ENCODE measurements around the gene LOX.

Gene LOX

DNA sequence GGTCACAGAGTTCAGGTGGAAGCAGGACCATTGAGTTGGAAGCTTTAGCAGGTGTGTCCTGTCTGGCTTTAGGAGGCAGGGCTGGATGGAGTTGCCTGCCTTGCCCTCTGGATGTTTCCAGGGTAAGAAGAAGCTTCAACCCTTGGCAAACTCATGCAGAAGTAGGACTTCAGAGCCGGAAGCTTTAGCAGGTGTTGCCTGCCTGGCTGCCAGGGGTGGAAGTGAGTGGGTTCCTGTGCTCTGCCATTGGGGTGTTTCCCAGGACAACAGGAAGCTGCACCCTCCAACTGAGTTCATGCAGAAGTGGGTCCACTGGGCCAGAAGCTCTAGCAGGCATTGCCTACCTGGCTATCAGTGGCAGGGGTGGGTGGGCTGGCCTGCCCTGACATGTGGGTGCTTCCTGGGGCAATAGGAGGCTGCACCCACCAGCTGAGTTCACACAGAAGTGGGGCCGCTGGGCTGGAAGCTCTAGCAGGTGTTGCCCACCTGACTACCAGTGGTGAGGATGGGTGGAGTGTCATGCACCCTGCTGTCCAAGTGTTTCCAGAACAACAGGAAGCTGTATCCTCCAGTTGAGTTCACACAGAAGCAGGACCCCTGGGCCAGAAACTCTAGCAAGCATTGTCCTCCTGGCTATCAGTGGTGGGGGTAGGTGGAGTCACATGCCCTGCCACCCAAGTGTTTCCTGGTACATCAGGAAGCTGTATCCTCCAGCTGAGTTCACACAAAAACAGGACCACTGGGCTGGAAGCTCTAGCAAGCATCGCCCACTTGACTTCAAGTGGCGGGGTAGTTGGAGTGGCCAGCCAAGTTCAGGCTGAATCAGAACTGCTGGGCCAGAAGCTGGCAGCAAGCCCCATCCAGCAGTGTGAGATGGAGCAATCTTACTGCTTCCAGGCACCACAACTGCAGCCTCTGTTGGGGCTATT lies 24.6 kb downstream of the LOX start:
- no peak for DNase-seq (ENCODE audit: low read depth in 2 of 2)

DNA sequence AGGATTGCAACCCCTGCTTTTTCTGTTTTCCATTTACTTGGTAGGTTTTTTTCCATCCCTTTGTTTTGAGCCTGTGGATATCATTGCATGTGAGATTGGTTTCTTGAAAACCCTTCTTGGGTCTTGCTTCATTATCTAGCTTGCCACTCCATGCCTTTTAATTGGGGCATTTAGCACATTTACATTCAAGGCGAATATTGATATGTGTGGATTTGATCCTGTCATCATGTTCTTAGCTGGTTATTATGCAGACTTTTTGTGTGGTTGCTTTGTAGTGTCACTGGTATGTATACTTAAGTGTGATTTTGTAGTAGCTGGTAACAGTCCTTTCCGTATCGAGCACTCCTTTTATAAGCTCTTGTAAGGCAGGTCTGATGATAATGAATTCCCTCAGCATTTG lies 26.5 kb downstream of the LOX start:
- no peak for DNase-seq (ENCODE audit: low read depth in 2 of 2)

DNA sequence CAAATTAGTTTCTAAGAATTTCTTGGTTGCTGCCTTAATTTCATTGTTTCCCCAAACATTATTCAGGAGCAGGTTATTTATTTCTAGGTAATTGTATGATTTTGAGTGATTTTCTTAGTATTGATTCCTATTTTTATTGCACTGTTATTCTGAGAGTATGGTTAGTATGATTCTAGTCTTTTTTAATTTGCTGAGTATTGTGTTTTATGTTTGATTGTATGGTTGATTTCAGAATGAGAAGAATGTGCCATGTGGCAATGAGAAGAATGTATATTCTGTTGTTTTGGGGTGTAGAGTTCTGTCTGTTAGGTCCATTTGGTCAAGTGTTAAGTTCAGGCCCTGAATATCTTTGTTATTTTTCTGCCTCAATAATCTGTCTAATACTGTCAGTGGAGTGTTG lies 27.1 kb downstream of the LOX start:
- DNase-seq (ENCODE audit: low read depth in 2 of 2), result no peak

DNA sequence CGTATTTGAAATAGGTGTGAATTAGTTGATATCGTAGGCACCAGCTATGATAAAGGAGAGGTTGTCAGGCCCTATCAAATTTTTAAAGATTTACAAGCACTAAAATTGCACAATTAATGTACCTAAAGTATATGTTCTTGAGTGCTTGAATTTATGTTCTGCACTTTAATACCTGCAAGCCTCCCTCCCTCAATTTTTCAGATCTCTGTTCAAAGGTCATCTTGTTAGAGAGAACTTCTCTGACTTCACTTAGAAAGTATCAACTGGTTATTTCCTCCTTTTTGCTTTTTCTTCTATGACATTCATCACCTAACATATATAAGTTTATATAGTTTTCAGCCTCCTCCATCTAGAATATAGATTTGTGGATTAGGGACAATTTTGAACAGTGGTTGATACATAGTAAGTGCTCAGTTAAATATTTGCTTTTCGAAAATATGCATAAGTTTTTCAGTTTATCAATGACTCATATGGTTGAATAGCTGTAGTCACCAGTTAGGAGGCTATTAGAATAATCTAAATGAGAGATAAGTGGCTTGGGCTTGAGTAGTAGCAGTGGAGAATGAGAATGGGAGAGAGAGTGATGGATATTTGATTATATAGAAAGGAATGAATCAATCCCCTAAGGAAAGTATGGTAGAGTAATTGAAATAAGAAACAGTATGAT lies 37.3 kb downstream of the LOX start:
- no peak for DNase-seq (ENCODE audit: low read depth in 2 of 2)

- DNase-seq (ENCODE audit: low read depth in 2 of 2), result no peak
These were observed 41.7 kb downstream of the LOX start for GRCh38 chr5:122036326-122036725.

DNA sequence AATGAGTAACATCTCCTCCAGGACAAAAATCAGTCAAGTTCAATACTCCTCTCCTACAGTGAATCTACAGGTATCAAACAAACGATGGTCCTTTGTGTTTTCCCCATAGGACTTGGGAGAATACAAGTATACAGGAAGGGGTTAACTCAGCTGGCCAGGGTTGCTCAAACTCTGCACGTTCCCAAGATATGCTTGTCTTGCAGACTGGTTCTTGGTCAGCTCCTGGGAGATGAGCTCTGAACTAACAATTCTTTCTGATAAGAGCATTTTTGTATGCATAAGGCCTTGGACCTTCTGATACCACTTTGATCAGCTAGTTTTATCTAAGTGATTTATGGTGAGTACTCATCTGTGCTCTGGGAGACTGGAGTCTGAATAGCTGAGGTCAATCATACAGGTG lies 42.1 kb downstream of the LOX start:
- no peak for DNase-seq (ENCODE audit: low read depth in 2 of 2)

DNA sequence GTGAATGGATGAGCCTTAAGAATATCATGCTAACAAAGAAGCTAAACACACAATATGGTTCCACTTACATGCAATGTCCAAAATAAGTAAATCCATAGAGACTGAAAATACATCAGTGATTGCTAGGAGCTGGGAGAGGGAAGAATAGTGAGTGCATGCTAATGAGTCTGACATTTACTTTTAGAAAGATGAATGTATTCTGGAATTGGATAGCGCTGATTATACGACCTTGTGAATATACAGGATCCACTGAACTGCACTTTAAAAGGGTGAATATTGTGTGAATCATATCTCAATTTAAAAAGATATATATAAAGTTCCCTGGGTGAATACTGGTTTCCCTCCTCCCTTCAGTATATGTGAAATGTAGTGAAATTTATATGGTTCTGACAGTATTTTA lies 46.2 kb downstream of the LOX start:
- DNase-seq (ENCODE audit: low read depth in 2 of 2), result no peak

- DNase-seq (ENCODE audit: low read depth in 2 of 2), result no peak
These were observed 47.8 kb downstream of the LOX start for GRCh38 chr5:122030251-122030650.

- no peak for DNase-seq (ENCODE audit: low read depth in 2 of 2)
These were observed 48.2 kb downstream of the LOX start for GRCh38 chr5:122029818-122030217.

DNA sequence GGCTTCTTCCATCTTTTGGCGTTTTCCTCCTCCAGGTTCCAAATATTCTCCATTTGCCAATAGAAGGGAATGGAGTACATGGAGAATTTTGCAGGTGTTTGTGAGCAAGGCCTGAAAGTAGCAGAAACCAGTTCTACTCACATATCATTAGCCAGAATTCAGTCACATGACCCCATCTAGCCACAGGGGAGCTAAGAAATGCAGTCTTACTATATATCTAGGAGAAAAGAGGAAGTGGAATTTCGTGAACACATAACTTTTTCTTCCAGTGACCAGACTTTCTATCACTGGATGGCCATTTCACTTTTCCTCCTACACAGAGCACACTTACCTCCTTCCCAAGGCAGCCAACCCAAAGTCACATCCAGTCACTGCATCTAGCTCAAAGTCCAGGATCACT lies 55.1 kb downstream of the LOX start:
- no peak for DNase-seq (ENCODE audit: low read depth in 2 of 2)

DNA sequence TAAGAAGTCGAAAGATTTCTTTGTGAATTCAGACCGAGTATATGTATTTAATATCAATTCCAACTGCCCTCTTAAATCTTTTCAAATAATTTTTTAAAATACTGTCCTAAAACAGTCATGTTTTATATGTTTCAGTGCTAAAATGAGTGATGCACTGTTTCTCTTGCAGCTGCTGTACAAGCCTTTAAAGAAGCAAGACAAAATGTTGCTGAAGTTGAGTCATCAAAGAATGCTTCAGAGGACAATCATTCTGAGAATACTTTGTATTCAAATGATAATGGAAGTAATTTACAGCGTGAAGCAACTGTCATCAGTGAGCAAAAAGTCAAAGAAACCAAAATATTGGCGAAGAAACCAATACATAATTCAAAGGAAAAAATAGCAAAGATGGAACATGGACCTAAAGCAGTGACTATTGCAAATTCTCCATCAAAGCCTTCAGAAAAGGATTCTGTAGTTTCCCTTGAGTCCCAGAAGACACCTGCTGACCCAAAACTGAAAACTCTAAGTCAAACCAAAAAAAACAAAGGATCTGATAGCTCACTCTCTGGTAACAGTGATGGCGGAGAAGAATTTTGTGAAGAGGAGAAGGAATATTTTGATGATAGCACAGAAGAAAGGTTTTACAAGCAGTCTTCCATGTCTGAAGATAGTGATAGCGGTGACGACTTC lies 58.0 kb downstream of the LOX start:
- DNase-seq (ENCODE audit: low read depth in 2 of 2), result no peak

- DNase-seq (ENCODE audit: low read depth in 2 of 2), result no peak
These were observed 62.6 kb downstream of the LOX start for GRCh38 chr5:122015471-122015870.

DNA sequence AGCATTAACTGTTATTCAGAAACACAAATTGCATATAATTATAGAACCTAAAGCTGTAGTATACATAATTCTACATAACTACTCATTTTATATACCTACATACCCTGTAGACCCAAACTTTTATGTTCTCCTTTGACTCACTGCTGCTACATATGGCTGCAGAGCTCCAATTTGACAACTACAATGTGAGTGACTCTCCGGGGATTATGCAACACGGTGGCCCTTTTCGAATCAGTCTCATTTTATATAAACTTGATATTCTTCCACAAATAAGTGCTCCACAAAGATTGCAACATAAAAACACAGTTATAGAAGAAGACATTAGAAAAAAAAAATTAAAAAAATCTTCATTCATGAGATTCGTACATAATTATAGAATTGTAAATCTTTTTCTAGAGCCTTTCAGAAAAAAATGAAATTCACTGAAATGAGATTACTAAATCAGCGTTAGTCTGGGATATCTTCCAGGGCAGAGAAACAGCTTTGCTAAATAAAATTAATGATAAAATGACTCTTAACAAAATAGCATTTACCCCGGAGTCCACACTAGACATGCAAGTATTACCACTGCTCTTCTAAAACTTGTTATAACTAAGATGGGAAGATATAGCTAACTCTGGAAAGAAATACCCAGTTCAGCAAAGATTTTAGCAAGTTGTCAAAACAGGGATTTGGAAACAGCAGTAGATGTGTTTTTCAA lies 63.7 kb downstream of the LOX start:
- DNase-seq (ENCODE audit: low read depth in 2 of 2), result no peak
